Immature natural killer cell (primary cell): ENCODE measurements around the gene SEC62. TPM values are rescaled to one million over a fixed set of nuclear protein-coding genes. Genes with fewer than 3 reads are reported as not detected.

Source experiments
- DNase-seq, 3 donors: peaks; one replicate each; pipeline ENCODE4 v3.0.0; 2022; ENCODE audit warnings: mixed read lengths in 1 of 3
- H3K27ac Mint-ChIP-seq, 6 donors: one replicate each; pipeline ENCODE4 v1.8.0; 2020; ENCODE audit warnings: mixed read lengths in 6 of 6, mild to moderate bottlenecking in 5 of 6, inconsistent platforms in 4 of 6, moderate library complexity in 3 of 6
- H3K27me3 Mint-ChIP-seq, 3 donors: one replicate each; pipeline ENCODE4 v1.8.0; 2020 to 2021; ENCODE audit warnings: low read depth in 3 of 3, mild to moderate bottlenecking in 3 of 3, mixed read lengths in 3 of 3, moderate library complexity in 3 of 3, inconsistent platforms in 1 of 3
- H3K36me3 Mint-ChIP-seq, 3 donors: one replicate each; pipeline ENCODE4 v1.8.0; 2020; ENCODE audit warnings: mixed read lengths in 3 of 3, inconsistent platforms in 2 of 3, mild to moderate bottlenecking in 2 of 3
- H3K4me1 Mint-ChIP-seq, 2 donors: one replicate each; pipeline ENCODE4 v1.8.0; 2020; ENCODE audit warnings: inconsistent platforms in 2 of 2, mild to moderate bottlenecking in 2 of 2, mixed read lengths in 2 of 2, moderate library complexity in 1 of 2
- H3K4me3 Mint-ChIP-seq, 5 donors: one replicate each; pipeline ENCODE4 v1.8.0; 2020; ENCODE audit warnings: mild to moderate bottlenecking in 5 of 5, mixed read lengths in 5 of 5, inconsistent platforms in 3 of 5, moderate library complexity in 3 of 5
- H3K9me3 Mint-ChIP-seq, 6 donors: one replicate each; pipeline ENCODE4 v1.8.0; 2020; ENCODE audit warnings: mild to moderate bottlenecking in 6 of 6, mixed read lengths in 6 of 6, inconsistent platforms in 4 of 6, moderate library complexity in 3 of 6
- polyA plus RNA-seq, 3 donors: library from polyadenylated mRNA; unstranded; fragments of 300-500 nt; fragmentation: Illumina TruSeq; gene quantifications; one replicate each; pipeline ENCODE4 v1.2.3, GENCODE V29; 2021

Gene SEC62
- polyA plus RNA-seq, 3 donors from 2014 or later = 128 to 155 (median 130) TPM

- Mint-ChIP-seq H3K27me3 (peaks cover 0 to 5% (median 0%) of the 10 kb centered on the region in 3 donors), H3K36me3 (peaks cover 0 to 3% (median 0%) of the 10 kb centered on the region in 3 donors), H3K27ac (no peak overlapping the region), H3K9me3 (peaks cover 0 to 2% (median 0%) of the 10 kb centered on the region in 6 donors), H3K4me3 (no peak overlapping the region), H3K4me1 (peaks cover 0 to 2% of the 10 kb centered on the region in 2 donors)
- no peak for DNase-seq
These were observed 76.9 kb downstream of the SEC62 start for GRCh38 chr3:170043506-170043905.

GRCh38 chr3:170044271-170044670 lies 77.7 kb downstream of the SEC62 start:
- no peak for DNase-seq
- peaks cover 0 to 5% (median 0%) of the 10 kb centered on the region in 3 donors for H3K27me3 Mint-ChIP-seq
- peaks cover 0 to 3% (median 0%) of the 10 kb centered on the region in 3 donors for H3K36me3 Mint-ChIP-seq
- H3K4me1 Mint-ChIP-seq = no peaks in the 10 kb centered on the region
- no peak overlapping the region for H3K4me3 Mint-ChIP-seq
- H3K9me3 Mint-ChIP-seq = peaks cover 0 to 2% (median 0%) of the 10 kb centered on the region in 6 donors
- H3K27ac Mint-ChIP-seq = no peak overlapping the region

GRCh38 chr3:170044795-170045244 lies 78.2 kb downstream of the SEC62 start:
- Mint-ChIP-seq H3K36me3 (peaks cover 0 to 3% (median 0%) of the 10 kb centered on the region in 3 donors), H3K4me1 (no peaks in the 10 kb centered on the region), H3K27ac (peak overlapping the region in 1 of 6 donors; percentile 36), H3K9me3 (peaks cover 0 to 2% (median 0%) of the 10 kb centered on the region in 6 donors), H3K4me3 (no peak overlapping the region), H3K27me3 (peaks cover 0 to 5% (median 0%) of the 10 kb centered on the region in 3 donors)
- DNase-seq = no peak

- H3K27me3 Mint-ChIP-seq = peaks cover 0 to 5% (median 0%) of the 10 kb centered on the region in 3 donors
- peaks cover 0 to 3% (median 0%) of the 10 kb centered on the region in 3 donors for H3K36me3 Mint-ChIP-seq
- H3K27ac Mint-ChIP-seq = no peak overlapping the region
- H3K4me1 Mint-ChIP-seq = no peaks in the 10 kb centered on the region
- DNase-seq = no peak
- peaks cover 0 to 2% (median 0%) of the 10 kb centered on the region in 6 donors for H3K9me3 Mint-ChIP-seq
- no peak overlapping the region for H3K4me3 Mint-ChIP-seq
These were observed 79.9 kb downstream of the SEC62 start for GRCh38 chr3:170046269-170047132.

- Mint-ChIP-seq H3K4me1 (no peaks in the 10 kb centered on the region), H3K27me3 (peaks cover 0 to 5% (median 0%) of the 10 kb centered on the region in 3 donors), H3K4me3 (no peak overlapping the region), H3K36me3 (peaks cover 0 to 3% (median 0%) of the 10 kb centered on the region in 3 donors), H3K9me3 (peaks cover 0 to 2% (median 0%) of the 10 kb centered on the region in 6 donors), H3K27ac (peak overlapping the region in 1 of 6 donors; percentile 12)
- DNase-seq = no peak
These were observed 80.5 kb downstream of the SEC62 start for GRCh38 chr3:170047133-170047404.

Other genes with a start within 250 kb of the SEC62 start
- gene TERC, start 201.7 kb upstream of the SEC62 start, polyA plus RNA-seq = under 1 TPM in 1 of 3 donors, not detected in 2; 0.76 TPM
- under 1 TPM; 0.42 to 0.67 (median 0.47) TPM for gene ACTRT3, start 197.2 kb upstream of the SEC62 start, polyA plus RNA-seq
- 10 to 100 TPM; 15.1 to 24.9 (median 17.9) TPM for gene MYNN, start 193.4 kb upstream of the SEC62 start, polyA plus RNA-seq
- gene LRRIQ4, start 153.9 kb upstream of the SEC62 start, polyA plus RNA-seq = not detected
- under 1 TPM in 2 of 3 donors, not detected in 1; 0.30 to 0.40 TPM for gene LRRC34, start 153.9 kb upstream of the SEC62 start, polyA plus RNA-seq
- not detected for gene LRRC31, start 96.9 kb upstream of the SEC62 start, polyA plus RNA-seq
- gene SAMD7, start 55.2 kb upstream of the SEC62 start, polyA plus RNA-seq = not detected
- gene GPR160, start 71.2 kb downstream of the SEC62 start, polyA plus RNA-seq = 1 to 10 TPM; 3.4 to 3.7 (median 3.6) TPM
- gene PHC3, start 214.9 kb downstream of the SEC62 start, polyA plus RNA-seq = 10 to 100 TPM; 18.2 to 37.2 (median 19.0) TPM